NCI-H2107 treated with DMSO at 0.1 percent for 48 hours (cell line): ENCODE measurements around the gene LHFPL2.

Experiments
- DNase-seq: peaks from one replicate; lab custom pipeline; 2025; ENCODE audit not compliant: unreplicated experiment; lab: John Stamatoyannopoulos, UW

The LHFPL2 gene

GRCh38 chr5:78570646-78571045 is 77.9 kb downstream of the LHFPL2 start:
- DNase-seq, result no peak

GRCh38 chr5:78569441-78569840 is 79.1 kb downstream of the LHFPL2 start:
- peak; percentile 89 for DNase-seq

GRCh38 chr5:78568676-78569075 is 79.9 kb downstream of the LHFPL2 start:
- no peak for DNase-seq

DNA sequence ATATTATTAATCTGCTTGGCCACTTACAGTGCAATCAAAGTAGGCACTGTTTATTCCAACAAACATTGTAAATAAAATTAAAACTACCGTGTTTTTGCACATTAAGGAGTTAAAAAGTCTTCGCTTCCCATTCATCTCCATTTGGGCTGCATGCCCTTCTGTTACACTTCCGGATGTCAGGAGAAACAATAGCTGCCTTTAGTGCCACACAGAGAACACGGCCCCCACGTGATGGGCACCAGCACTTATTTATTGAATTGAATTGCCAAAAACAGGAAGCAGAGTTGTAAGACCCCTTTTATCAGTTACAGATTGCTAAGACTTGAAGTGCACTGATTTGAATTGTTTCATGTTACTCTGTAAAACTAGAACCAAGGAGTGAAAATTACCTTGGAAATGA is 80.4 kb downstream of the LHFPL2 start:
- no peak for DNase-seq

GRCh38 chr5:78567617-78568016 is 81.0 kb downstream of the LHFPL2 start:
- no peak for DNase-seq

- no peak for DNase-seq
These were observed 81.7 kb downstream of the LHFPL2 start for GRCh38 chr5:78566747-78567425.

DNA sequence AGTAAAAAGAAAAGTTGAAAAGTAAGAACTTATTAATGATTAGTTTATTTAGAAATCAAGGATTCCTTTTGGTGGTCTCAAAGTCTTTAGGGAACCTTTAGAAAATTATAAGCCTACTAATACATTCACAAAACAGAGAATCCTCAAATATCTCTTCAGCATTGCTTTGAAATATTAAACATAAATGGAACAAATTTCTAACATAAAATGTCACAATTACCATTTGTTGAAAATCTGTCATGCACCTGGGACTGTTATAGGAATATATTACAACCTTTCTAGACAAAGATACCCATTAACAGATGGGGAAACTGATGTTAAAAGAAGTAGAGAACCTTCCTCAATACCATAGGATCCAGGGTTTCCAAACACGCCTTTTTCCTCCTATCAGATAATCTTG is 83.2 kb downstream of the LHFPL2 start:
- no peak for DNase-seq

DNA sequence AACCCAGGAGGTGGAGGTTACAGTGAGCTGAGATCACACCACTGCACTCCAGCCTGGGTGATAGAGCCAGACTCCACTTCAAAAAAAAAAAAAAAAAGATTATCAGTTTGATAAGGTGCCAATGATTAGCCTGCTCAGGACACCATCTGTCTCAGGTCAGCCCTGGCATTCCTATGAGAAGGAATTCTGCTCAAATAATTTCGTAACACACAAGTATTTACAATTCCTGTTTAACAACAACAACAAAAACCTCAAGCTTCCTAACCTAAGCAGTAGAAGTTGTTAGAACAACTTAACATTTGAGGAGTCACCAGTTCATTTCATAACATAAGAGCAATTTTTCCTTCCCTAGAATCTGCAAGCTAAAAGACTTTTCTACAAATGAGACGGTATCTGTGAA is 85.0 kb downstream of the LHFPL2 start:
- DNase-seq, result no peak

DNA sequence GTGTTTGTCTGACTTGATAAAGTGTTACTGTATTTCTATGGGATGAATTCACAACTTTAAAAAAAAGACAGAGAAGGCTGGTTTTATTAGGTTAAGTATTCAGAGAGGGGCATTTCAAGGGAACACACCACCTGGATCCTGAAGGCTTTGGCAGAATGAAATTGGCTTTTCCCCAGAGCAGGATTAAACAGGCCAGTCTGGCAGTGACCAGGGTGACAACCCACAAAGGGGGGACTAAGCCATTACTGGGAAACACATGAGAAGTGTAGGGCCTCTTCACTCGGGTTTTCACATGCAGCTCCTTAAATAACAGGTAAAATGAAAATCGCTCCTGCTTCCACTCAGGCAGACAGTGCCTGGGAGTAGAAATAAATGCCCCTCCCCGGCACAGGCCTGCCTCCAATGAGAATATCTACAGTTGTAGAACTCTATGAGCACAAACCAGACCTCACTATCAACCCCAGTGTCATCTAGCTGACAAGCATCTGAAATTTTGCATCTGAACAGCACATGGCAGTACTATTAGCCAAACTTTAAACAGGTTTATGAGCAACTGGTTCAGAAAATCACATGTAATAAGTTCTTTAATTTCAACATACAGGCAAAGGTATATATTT is 85.8 kb downstream of the LHFPL2 start:
- no peak for DNase-seq

- DNase-seq, result no peak
These were observed 86.6 kb downstream of the LHFPL2 start for GRCh38 chr5:78562001-78562400.

GRCh38 chr5:78561261-78561660 is 87.3 kb downstream of the LHFPL2 start:
- DNase-seq, result no peak

- peak; percentile 9 for DNase-seq
These were observed 88.3 kb downstream of the LHFPL2 start for GRCh38 chr5:78560000-78560855.

- DNase-seq, result no peak
These were observed 91.0 kb downstream of the LHFPL2 start for GRCh38 chr5:78557601-78558000.

- no peak for DNase-seq
These were observed 92.7 kb downstream of the LHFPL2 start for GRCh38 chr5:78555870-78556269.

- DNase-seq, result no peak
These were observed 93.9 kb downstream of the LHFPL2 start for GRCh38 chr5:78554670-78555069.

- DNase-seq, result no peak
These were observed 94.8 kb downstream of the LHFPL2 start for GRCh38 chr5:78553580-78554353.

DNA sequence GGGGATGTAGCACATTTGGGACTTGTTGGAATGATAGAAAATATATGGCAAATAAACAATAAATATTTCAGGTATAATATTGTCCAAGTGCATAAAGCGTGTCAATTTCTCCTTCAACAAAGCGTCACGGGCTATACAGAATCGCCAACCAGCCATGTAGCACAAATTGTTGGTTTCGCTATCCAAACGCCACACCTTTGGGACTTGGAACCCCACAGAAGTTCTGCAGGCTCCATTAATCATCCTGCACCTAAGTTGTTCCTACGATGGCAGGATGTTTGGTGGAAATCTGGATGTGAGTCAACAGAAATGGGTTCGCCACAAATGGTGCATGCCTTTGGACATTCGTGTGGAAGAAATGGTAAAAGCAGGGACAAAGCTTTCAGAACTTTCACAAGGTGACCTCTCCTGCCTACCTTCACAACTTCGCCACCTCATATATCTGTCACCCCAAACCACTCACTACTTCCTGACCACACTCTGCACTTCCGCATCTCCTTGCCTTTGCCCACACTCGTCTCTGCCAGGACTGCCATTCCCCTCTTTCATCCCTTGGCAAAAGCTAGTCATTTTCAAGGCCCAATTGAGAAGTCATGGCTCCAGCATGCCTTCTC is 95.7 kb downstream of the LHFPL2 start:
- DNase-seq, result no peak

DNA sequence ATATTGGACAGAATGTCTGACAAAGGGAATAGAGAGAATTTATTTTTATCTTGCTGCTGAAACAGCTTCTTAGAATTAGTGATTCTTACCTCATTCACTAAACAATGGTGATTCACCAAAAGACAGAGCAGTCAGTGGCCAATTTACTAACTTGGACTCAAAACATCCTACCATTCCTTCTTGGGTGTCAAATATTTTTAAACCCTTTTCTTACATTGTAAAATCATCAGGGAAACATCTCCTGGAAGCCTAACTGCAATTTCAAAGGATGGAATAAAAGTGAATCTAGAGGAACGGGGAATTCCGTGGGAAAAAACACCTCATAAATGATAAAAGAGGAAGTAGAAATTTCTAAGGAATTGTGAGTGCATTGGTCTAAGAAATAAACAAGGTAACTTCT is 97.7 kb downstream of the LHFPL2 start:
- DNase-seq, result no peak

- no peak for DNase-seq
These were observed 99.5 kb downstream of the LHFPL2 start for GRCh38 chr5:78549043-78549442.

- no peak for DNase-seq
These were observed 100.6 kb downstream of the LHFPL2 start for GRCh38 chr5:78547731-78548615.
